HepG2 (cell line): ENCODE results near the gene AMN. TPM values are rescaled to one million over a fixed set of nuclear protein-coding genes. Genes with fewer than 3 reads are reported as not detected.

Source experiments
- ATAC-seq: fragments of 200-7000 bp; cut with Tn5 transposase; 3 replicates; pipeline ENCODE4 v1.9.1; 2020; ENCODE audit warnings: mild to moderate bottlenecking, moderate library complexity
- BruUV-seq: library from RNA; stranded (reverse); fragments of 400-500 nt; replicated peaks from 2 replicates; lab custom pipeline; 2021; lab: Mats Ljungman, UMichigan
- CTCF ChIA-PET: fragments of 300-600 bp; formaldehyde crosslinking; extraction: SDS; loops from one replicate; lab custom pipeline; 2021; ENCODE audit warnings: low total read pairs, inconsistent platforms, low intra/inter-chr PET ratio; lab: Yijun Ruan, JAX
- POLR2A ChIA-PET: fragments of 350-600 bp; sonication (Branson Sonifier 250); formaldehyde crosslinking; loops from one replicate; lab custom pipeline; 2020; ENCODE audit warnings: antibody characterized with exemption, inconsistent platforms; lab: Yijun Ruan, JAX
- DNase-seq: peaks from one replicate; pipeline ENCODE4 v3.0.0-alpha.2; 2015; ENCODE audit warnings: low spot score
- FAIRE-seq: peaks from 3 replicates; lab custom pipeline; 2011; peaks lifted over from hg19 to GRCh38; lab: Jason Lieb, UNC
- H2AFZ ChIP-seq: one replicate; pipeline ENCODE4 v1.6.1; 2011; ENCODE audit warnings: low read length, inconsistent platforms
- H3K27ac ChIP-seq: fragments of 300-600 bp; 3 replicates; pipeline ENCODE4 v1.8.0; 2011; ENCODE audit warnings: mixed run types, mild to moderate bottlenecking, mixed read lengths, low read length, inconsistent platforms; ENCODE audit not compliant: insufficient read depth; ENCODE audit errors: extremely low read length
- H3K27me3 ChIP-seq, 2 experiments: fragments of 200-600 bp in 1 of 2; 2 replicates in 1 of 2; 3 replicates in 1 of 2; pipeline versions ENCODE4 v1.6.0 to v1.8.0; 2011; ENCODE audit warnings: low read length in 2 of 2, mild to moderate bottlenecking in 2 of 2, moderate library complexity in 2 of 2, inconsistent platforms in 1 of 2; ENCODE audit not compliant: insufficient read depth in 2 of 2, control insufficient read depth in 1 of 2
- H3K36me3 ChIP-seq, 2 experiments: fragments of 200-600 bp in 1 of 2; replicated peaks in 1 of 2; 2 replicates in 1 of 2; 3 replicates in 1 of 2; pipeline versions ENCODE4 v1.5.1 to v1.8.0; 2011; ENCODE audit warnings: low read length in 2 of 2, inconsistent platforms in 1 of 2; ENCODE audit not compliant: insufficient read depth in 2 of 2, control insufficient read depth in 1 of 2
- H3K4me1 ChIP-seq: 2 replicates; pipeline ENCODE4 v1.5.1; 2012; ENCODE audit warnings: low read length, inconsistent platforms; ENCODE audit not compliant: insufficient read depth
- H3K4me2 ChIP-seq: 2 replicates; pipeline ENCODE4 v1.6.0; 2011; ENCODE audit warnings: low read depth, low read length, inconsistent platforms
- H3K4me3 ChIP-seq, 3 experiments: fragments of 200-600 bp in 1 of 3; sonication (generic), shearing (Covaris generic) in 1 of 3; replicated peaks in 1 of 3; 2 replicates each; pipeline ENCODE4 v1.5.1; 2011 to 2016; ENCODE audit warnings: low read length in 3 of 3, inconsistent platforms in 2 of 3, low read depth in 2 of 3, mild to moderate bottlenecking in 2 of 3, control low read depth in 1 of 3, mixed read lengths in 1 of 3; ENCODE audit not compliant: insufficient read depth in 1 of 3
- H3K79me2 ChIP-seq: one replicate; pipeline ENCODE4 v1.6.1; 2011; ENCODE audit warnings: low read length, inconsistent platforms; ENCODE audit not compliant: insufficient read depth
- H3K9ac ChIP-seq: 2 replicates; pipeline ENCODE4 v1.6.0; 2011; ENCODE audit warnings: mild to moderate bottlenecking, low read depth, low read length, inconsistent platforms; ENCODE audit not compliant: insufficient read depth
- H3K9me3 ChIP-seq: 2 replicates; pipeline ENCODE4 v1.5.1; 2012; ENCODE audit warnings: mild to moderate bottlenecking, low read length
- H4K20me1 ChIP-seq: 2 replicates; pipeline ENCODE4 v1.6.0; 2011; ENCODE audit warnings: inconsistent platforms, mild to moderate bottlenecking, low read length, moderate library complexity; ENCODE audit not compliant: insufficient read depth
- ATF2 ChIP-seq: sonication (generic); formaldehyde crosslinking; IDR thresholded peaks from 2 replicates; pipeline ENCODE4 v1.4.0; 2020; ENCODE audit warnings: missing genetic modification reagents
- CC2D1A ChIP-seq: sonication (generic); formaldehyde crosslinking; IDR thresholded peaks from 2 replicates; pipeline ENCODE4 v1.8.1; 2023; ENCODE audit warnings: mild to moderate bottlenecking, missing genetic modification reagents
- CENPT ChIP-seq: sonication (generic); formaldehyde crosslinking; IDR thresholded peaks from 2 replicates; pipeline ENCODE4 v1.8.0; 2022; ENCODE audit warnings: low read depth, mild to moderate bottlenecking, moderate library complexity, missing genetic modification reagents
- CREBL2 ChIP-seq: sonication (generic); formaldehyde crosslinking; IDR thresholded peaks from 2 replicates; pipeline ENCODE4 v1.8.1; 2023; ENCODE audit warnings: missing genetic modification reagents, mild to moderate bottlenecking, borderline replicate concordance
- FOXK2 ChIP-seq: fragments of 450-650 bp; IDR thresholded peaks from 2 replicates; pipeline ENCODE4 v1.6.1; 2016
- KAT8 ChIP-seq: IDR thresholded peaks from 2 replicates; pipeline ENCODE4 v1.6.1; 2016; ENCODE audit warnings: missing genetic modification reagents, missing compliant biosample characterization
- MAX ChIP-seq: IDR thresholded peaks from 2 replicates; pipeline ENCODE4 v1.6.1; 2012; ENCODE audit warnings: inconsistent platforms
- MIER3 ChIP-seq: IDR thresholded peaks from 2 replicates; pipeline ENCODE4 v1.6.1; 2016; ENCODE audit warnings: missing compliant biosample characterization, borderline replicate concordance
- ONECUT2 ChIP-seq: sonication (generic); formaldehyde crosslinking; IDR thresholded peaks from 2 replicates; pipeline ENCODE4 v1.4.0; 2020; ENCODE audit warnings: missing genetic modification reagents
- PAF1 ChIP-seq: IDR thresholded peaks from 2 replicates; pipeline ENCODE4 v1.6.1; 2016; ENCODE audit warnings: missing genetic modification reagents, missing compliant biosample characterization
- RBAK ChIP-seq: sonication (generic); formaldehyde crosslinking; IDR thresholded peaks from 2 replicates; pipeline ENCODE4 v1.5.1; 2020; ENCODE audit warnings: mild to moderate bottlenecking, missing genetic modification reagents
- SUZ12 ChIP-seq: fragments of 150-350 bp; IDR thresholded peaks from 2 replicates; pipeline ENCODE4 v1.6.1; 2014; ENCODE audit warnings: low read depth, low read length
- TCF12 ChIP-seq, 2 experiments: fragments of 450-650 bp in 1 of 2; sonication (generic) in 1 of 2; formaldehyde crosslinking in 1 of 2; IDR thresholded peaks; 2 replicates each; pipeline versions ENCODE4 v1.6.1 to v1.8.0; 2017 to 2022; ENCODE audit warnings: antibody characterized with exemption in 1 of 2, mild to moderate bottlenecking in 1 of 2, missing genetic modification reagents in 1 of 2, moderate library complexity in 1 of 2
- ZBTB2 ChIP-seq: sonication (generic); formaldehyde crosslinking; IDR thresholded peaks from 2 replicates; pipeline ENCODE4 v1.8.0; 2022; ENCODE audit warnings: low read depth, missing genetic modification reagents
- ZMYM2 ChIP-seq: sonication (generic); formaldehyde crosslinking; IDR thresholded peaks from 2 replicates; pipeline ENCODE4 v1.8.0; 2022; ENCODE audit warnings: mild to moderate bottlenecking, missing genetic modification reagents
- ZNF326 ChIP-seq: sonication (generic); formaldehyde crosslinking; IDR thresholded peaks from 2 replicates; pipeline ENCODE4 v1.4.0; 2020; ENCODE audit warnings: missing genetic modification reagents, borderline replicate concordance
- ZNF513 ChIP-seq: sonication (generic); formaldehyde crosslinking; conservative IDR thresholded peaks from 2 replicates; pipeline ENCODE4 v1.5.0; 2020; ENCODE audit warnings: missing genetic modification reagents
- ZNF687 ChIP-seq: sonication (generic); formaldehyde crosslinking; IDR thresholded peaks from 2 replicates; pipeline ENCODE4 v1.5.1; 2020; ENCODE audit warnings: mild to moderate bottlenecking, missing genetic modification reagents, moderate library complexity
- WGBS: methylation state at CpG from one replicate; pipeline ENCODE4 v1.1.6; 2017; ENCODE audit warnings: low lambda C conversion rate; 5-methylcytosine and 5-hydroxymethylcytosine counted together
- in situ Hi-C: cut with HindIII; loops from 2 replicates; pipeline ENCODE4 v1.10.0; 2017; ENCODE audit warnings: low pct_unique_long_range_greater_than_20kb; ENCODE audit not compliant: extremely low pct_ligation_motif_present
- intact Hi-C: fragments of 100-400 bp; cut with micrococcal nuclease; formaldehyde crosslinking; loops from one replicate; pipeline ENCODE4 v1.10.0; 2022; ENCODE audit not compliant: unreplicated experiment
- polyA plus RNA-seq, 8 experiments: library from polyadenylated mRNA; depleted of rRNA in 3 of 8; stranded (reverse) in 7 of 8; unstranded in 1 of 8; fragments of >200 nt; fragmentation: Illumina TruSeq in 4 of 8; extraction: Trizol in 4 of 8; gene quantifications; 2 replicates each; pipeline versions ENCODE4 v1.2.1 to v1.2.3, GENCODE V29; 2011 to 2016; ENCODE audit warnings: low read depth in 4 of 8, missing spikeins in 1 of 8, mixed read lengths in 1 of 8; ENCODE audit not compliant: insufficient read depth in 1 of 8
- total RNA-seq, 5 experiments: library from RNA; depleted of rRNA; stranded (reverse); fragments of >200 nt; fragmentation: Illumina TruSeq; extraction: Trizol; gene quantifications; 2 replicates each; pipeline ENCODE4 v1.2.3, GENCODE V29; 2016; ENCODE audit warnings: low read depth in 1 of 5

Gene AMN
- total and polyA plus RNA-seq, 2 of the 13 experiments (the other 11 are each of a cell fraction or from before 2014, with no cell fraction given): 9.8 to 33.1 TPM

- in situ Hi-C loops: no loop called here
- H3K4me2 ChIP-seq: no peak overlapping the region
- DNase-seq: no peak
- H3K4me3 ChIP-seq: no peak overlapping the region
- H3K9me3 ChIP-seq: no peaks in the 10 kb centered on the region
- H3K4me1 ChIP-seq: peaks cover 19% of the 10 kb centered on the region
- BruUV-seq: no TSS peak
- no peaks in the 10 kb centered on the region for H3K79me2 ChIP-seq
- no peak overlapping the region for H3K27ac ChIP-seq
- H2AFZ ChIP-seq: no peak overlapping the region
- no peak for FAIRE-seq
- ATAC-seq: no peak
- POLR2A ChIA-PET: no interaction called here
- intact Hi-C loops: no loop called here
- H3K36me3 ChIP-seq: peaks cover 2 to 7% of the 10 kb centered on the region in 2 experiments; a peak in 4 of 5 replicates
- H4K20me1 ChIP-seq: no peaks in the 10 kb centered on the region
- H3K27me3 ChIP-seq: no peaks in the 10 kb centered on the region
- CTCF ChIA-PET: no interaction called here
- WGBS: 95% methylated on average over 8 of the region's 8 CpGs
- no peak overlapping the region for H3K9ac ChIP-seq
- TF ChIP-seq TCF12 (IDR thresholded peaks at IDR 0.05): no peak
- TF ChIP-seq TCF12 (CRISPR knock-in tag; IDR thresholded peaks at IDR 0.05): no peak
- no peak for TF ChIP-seq ZNF513 (CRISPR knock-in tag)
- no peak for TF ChIP-seq ZBTB2
- no peak for TF ChIP-seq PAF1
- no peak for TF ChIP-seq KAT8 (CRISPR knock-in tag)
- no peak for TF ChIP-seq MIER3
- TF ChIP-seq CC2D1A (CRISPR knock-in tag): no peak
- no peak for TF ChIP-seq ZNF326 (CRISPR knock-in tag)
- TF ChIP-seq MAX: no peak
- no peak for TF ChIP-seq ZNF687 (CRISPR knock-in tag)
- TF ChIP-seq SUZ12: no peak
- no peak for TF ChIP-seq RBAK (CRISPR knock-in tag)
- no peak for TF ChIP-seq ONECUT2 (CRISPR knock-in tag)
- TF ChIP-seq ZMYM2 (CRISPR knock-in tag): no peak
- no peak for TF ChIP-seq FOXK2
- TF ChIP-seq CENPT: no peak
- TF ChIP-seq ATF2 (CRISPR knock-in tag): no peak
- no peak for TF ChIP-seq CREBL2
Observed at GRCh38 chr14:102899516-102899900, 23.0 kb upstream of the AMN start.
